Neural crest cell (in vitro differentiated cells): ENCODE data around the gene CENPP. TPM values are rescaled to one million over a fixed set of nuclear protein-coding genes. Genes with fewer than 3 reads are reported as not detected.

Source experiments
- DNase-seq: peaks from one replicate; pipeline ENCODE4 v3.0.0; 2021; ENCODE audit warnings: low read depth, mixed read lengths, low spot score
- H3K27ac Mint-ChIP-seq: one replicate; pipeline ENCODE4 v1.8.0; 2021; ENCODE audit warnings: mild to moderate bottlenecking, mixed read lengths; ENCODE audit not compliant: unreplicated experiment
- H3K27me3 Mint-ChIP-seq: 2 replicates; pipeline ENCODE4 v1.8.0; 2021; ENCODE audit warnings: low read depth, mild to moderate bottlenecking, mixed read lengths
- H3K36me3 Mint-ChIP-seq: 2 replicates; pipeline ENCODE4 v1.8.0; 2021; ENCODE audit warnings: low read depth, mild to moderate bottlenecking, mixed read lengths
- H3K4me1 Mint-ChIP-seq: 2 replicates; pipeline ENCODE4 v1.8.0; 2021; ENCODE audit warnings: mixed read lengths
- H3K4me3 Mint-ChIP-seq: one replicate; pipeline ENCODE4 v1.8.0; 2021; ENCODE audit warnings: mild to moderate bottlenecking, mixed read lengths
- H3K9me3 Mint-ChIP-seq: 2 replicates; pipeline ENCODE4 v1.8.0; 2021; ENCODE audit warnings: mixed read lengths
- total RNA-seq: library from RNA; stranded (reverse); gene quantifications from 2 replicates; pipeline ENCODE4 v1.2.1, GENCODE V29; 2021
- TF ChIP-seq, protein P1 (sequence below): fragments of 200-600 bp; sonication (generic); conservative IDR thresholded peaks from 2 replicates; pipeline ENCODE4 v1.5.0; 2021; ENCODE audit warnings: antibody characterized with exemption, mild to moderate bottlenecking

CENPP gene
- total RNA-seq, 1 donor from 2014 or later: 15.7 TPM

DNA sequence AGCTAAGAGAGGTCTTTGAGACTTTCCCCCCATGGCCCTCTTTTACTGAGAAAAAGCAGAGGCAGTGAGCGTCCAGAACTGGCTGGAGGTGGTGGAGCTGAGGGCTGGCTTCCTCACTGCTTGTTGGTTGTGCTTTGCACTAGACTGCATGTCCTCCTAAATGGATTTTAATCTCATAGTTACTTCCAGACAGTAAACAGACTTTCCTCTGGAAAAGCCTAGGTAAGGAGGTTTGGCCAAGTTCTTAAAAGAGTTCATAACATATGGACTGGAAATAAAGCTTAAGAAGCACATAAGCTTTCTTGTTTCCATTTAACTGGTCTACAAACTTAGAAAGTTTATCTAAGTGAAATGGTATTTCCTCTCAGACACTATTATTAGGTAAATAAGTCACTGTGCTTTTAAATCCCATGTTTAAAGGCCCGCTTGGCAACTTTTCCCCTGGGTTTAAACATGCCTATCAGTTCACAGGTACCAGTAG is 154.6 kb downstream of the CENPP start:
- Mint-ChIP-seq H3K4me3 (no peak overlapping the region), H3K9me3 (no peaks in the 10 kb centered on the region), H3K27me3 (no peaks in the 10 kb centered on the region), H3K4me1 (peaks cover 5% of the 10 kb centered on the region), H3K36me3 (no peaks in the 10 kb centered on the region), H3K27ac (no peak overlapping the region)
- TF ChIP-seq, protein P1, sequence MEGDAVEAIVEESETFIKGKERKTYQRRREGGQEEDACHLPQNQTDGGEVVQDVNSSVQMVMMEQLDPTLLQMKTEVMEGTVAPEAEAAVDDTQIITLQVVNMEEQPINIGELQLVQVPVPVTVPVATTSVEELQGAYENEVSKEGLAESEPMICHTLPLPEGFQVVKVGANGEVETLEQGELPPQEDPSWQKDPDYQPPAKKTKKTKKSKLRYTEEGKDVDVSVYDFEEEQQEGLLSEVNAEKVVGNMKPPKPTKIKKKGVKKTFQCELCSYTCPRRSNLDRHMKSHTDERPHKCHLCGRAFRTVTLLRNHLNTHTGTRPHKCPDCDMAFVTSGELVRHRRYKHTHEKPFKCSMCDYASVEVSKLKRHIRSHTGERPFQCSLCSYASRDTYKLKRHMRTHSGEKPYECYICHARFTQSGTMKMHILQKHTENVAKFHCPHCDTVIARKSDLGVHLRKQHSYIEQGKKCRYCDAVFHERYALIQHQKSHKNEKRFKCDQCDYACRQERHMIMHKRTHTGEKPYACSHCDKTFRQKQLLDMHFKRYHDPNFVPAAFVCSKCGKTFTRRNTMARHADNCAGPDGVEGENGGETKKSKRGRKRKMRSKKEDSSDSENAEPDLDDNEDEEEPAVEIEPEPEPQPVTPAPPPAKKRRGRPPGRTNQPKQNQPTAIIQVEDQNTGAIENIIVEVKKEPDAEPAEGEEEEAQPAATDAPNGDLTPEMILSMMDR: no peak
- no peak for DNase-seq

DNA sequence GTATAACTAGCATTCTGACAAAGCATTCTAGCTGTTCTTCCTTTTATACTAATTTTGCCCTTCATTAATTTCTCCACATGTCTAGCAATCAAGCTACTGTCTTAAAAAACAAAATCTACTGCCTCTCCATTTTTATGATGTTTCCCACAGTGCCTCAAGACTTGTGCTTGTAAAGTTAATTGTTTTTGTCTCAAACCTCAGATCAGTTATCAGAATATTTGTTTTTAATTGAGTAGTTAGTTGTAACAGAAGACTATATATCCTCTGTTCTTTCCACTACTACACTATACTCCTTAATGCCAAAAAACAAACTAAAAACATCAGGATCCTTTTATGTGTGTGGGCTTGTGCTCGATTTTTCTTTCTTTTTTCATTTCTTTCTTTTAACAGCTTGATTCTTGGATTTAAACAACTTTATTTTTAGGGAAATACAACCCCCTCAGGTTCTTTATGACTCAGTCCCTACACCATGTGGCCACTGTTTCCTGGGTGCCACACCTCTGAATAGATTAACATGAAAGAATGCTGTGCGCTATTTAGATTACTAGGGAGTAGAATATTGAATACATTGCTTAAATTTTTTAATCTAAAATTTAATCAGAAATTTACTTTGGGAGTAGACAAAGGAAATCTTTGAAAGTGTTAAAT is 155.4 kb downstream of the CENPP start:
- no peak overlapping the region for H3K27ac Mint-ChIP-seq
- no peaks in the 10 kb centered on the region for H3K36me3 Mint-ChIP-seq
- TF ChIP-seq, protein P1: no peak
- DNase-seq: no peak
- no peaks in the 10 kb centered on the region for H3K27me3 Mint-ChIP-seq
- H3K4me3 Mint-ChIP-seq: no peak overlapping the region
- H3K9me3 Mint-ChIP-seq: no peaks in the 10 kb centered on the region
- H3K4me1 Mint-ChIP-seq: peaks cover 5% of the 10 kb centered on the region

DNA sequence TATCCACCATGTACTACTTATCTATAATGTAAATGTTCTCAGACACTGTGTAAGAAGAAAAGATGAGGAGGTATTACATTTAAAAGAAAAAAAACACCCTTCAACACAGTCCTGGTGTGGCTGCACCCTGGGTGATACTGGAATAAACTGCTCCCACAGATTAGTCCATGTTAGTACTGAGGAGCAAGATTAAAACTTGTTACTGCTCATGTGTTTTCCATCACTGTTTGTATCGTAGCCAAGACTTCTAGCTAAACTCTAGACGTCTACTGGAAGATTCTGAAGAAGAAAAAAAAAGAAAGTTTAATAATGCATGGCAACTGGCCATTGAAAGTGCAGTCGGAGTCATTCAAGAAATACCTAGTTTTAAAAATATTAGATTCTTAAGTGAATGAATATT is 156.6 kb downstream of the CENPP start, which contains the start of gene ASPN:
ASPN (minus strand) TSS at position 178 of the 400 bp plus-strand sequence.
- Mint-ChIP-seq H3K4me1 (peaks cover 5% of the 10 kb centered on the region), H3K27me3 (no peaks in the 10 kb centered on the region), H3K27ac (no peak within 1 kb of the TSS), H3K4me3 (no peak within 1 kb of the TSS), H3K36me3 (no peaks in the 10 kb centered on the region), H3K9me3 (no peaks in the 10 kb centered on the region)
- TF ChIP-seq, protein P1: no peak
- no peak for DNase-seq

DNA sequence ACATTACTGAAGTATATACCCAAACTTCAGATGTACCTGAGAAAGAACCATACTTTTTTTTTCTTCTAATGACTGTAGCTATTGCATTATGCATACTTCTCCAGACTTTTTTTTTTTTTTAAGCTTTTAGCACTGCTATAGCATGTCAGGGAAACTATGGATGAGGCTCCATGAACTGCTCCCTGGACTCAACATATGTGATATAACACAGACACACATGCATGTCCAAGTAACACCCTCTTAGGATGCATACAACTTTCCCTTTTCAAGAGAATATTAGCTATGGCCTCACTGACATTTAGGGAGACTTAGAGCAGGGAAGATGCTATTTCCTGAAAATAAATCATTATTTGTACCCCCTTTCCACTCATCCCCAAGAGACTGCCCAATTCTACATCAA is 157.1 kb downstream of the CENPP start:
- TF ChIP-seq, protein P1: no peak
- DNase-seq: no peak
- H3K4me3 Mint-ChIP-seq: no peak overlapping the region
- no peaks in the 10 kb centered on the region for H3K27me3 Mint-ChIP-seq
- no peaks in the 10 kb centered on the region for H3K36me3 Mint-ChIP-seq
- H3K9me3 Mint-ChIP-seq: no peaks in the 10 kb centered on the region
- H3K27ac Mint-ChIP-seq: no peak overlapping the region
- peaks cover 5% of the 10 kb centered on the region for H3K4me1 Mint-ChIP-seq

DNA sequence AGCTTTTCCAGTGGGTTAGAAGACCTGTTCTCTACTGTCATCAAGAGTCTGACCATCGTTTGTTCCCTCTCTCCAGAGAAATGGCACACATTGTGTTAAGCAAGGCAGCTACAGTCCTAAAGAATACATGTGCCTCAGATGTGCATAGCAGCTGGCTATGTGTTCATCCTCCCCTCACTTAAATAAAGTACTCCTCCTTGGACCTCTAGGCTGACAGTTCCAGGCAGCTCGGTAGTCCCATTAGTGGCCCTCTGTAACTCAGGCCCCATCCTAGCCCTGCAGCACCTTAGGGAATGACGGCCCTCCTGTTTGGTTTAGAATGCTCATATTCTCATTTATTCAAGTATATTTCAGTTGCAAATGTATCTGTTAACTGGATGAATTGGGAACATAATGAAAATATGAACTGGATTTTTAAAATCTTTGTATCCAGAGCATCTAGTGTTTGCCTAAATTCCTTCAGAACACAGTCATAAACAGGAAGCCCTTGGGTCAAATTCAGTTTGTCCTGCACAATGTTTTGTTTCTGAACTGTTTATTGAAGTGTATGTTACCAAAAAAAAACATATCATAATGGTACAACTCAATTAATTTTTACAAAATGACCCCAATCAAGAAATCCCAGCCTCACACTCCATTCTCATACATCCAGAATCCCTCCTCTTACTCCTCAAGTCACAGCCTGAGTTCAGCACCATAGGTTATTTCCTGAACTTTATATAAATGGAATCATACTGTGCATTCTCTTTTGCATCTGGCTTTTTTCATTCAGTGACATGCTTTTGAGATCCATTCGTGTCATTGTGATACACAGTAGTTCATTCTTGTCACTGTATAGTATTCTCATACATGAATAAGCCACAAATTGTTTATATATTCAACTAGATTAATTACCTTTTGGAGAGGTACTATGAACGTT is 158.1 kb downstream of the CENPP start:
- TF ChIP-seq, protein P1: no peak
- peak overlapping the region; percentile 57 for H3K27ac Mint-ChIP-seq

More for the DNA sequence above, 158.1 kb downstream of the CENPP start:
- H3K36me3 Mint-ChIP-seq: no peaks in the 10 kb centered on the region
- DNase-seq: no peak
- H3K9me3 Mint-ChIP-seq: no peaks in the 10 kb centered on the region
- H3K27me3 Mint-ChIP-seq: no peaks in the 10 kb centered on the region
- H3K4me3 Mint-ChIP-seq: no peak overlapping the region
- peaks cover 5% of the 10 kb centered on the region for H3K4me1 Mint-ChIP-seq
